A549 treated with Mapracorat at 1 μM for 4 hours (cell line): ENCODE results near the gene RFESD. TPM values are rescaled to one million over a fixed set of nuclear protein-coding genes. Genes with fewer than 3 reads are reported as not detected.

Source experiments
- total RNA-seq: library from RNA; stranded (reverse); fragments of 200-300 nt; extraction: Qiagen RNA extraction; gene quantifications from 5 replicates; pipeline ENCODE4 v1.2.3, GENCODE V29; 2022

Gene RFESD
- 1.0 to 3.4 TPM (median 1.8 TPM) in 5 replicates for total RNA-seq

GRCh38 chr5:95646569-95647431 lies at the start of gene RFESD:
TSS of gene RFESD (plus strand) at chr5:95646777. CDS start at chr5:95652272, 5,495 bp downstream.

GRCh38 chr5:95620030-95620869 lies 26.3 kb upstream of the RFESD start, which contains the start of gene GPR150:
TSS of gene GPR150 (plus strand) at chr5:95620087. CDS start at chr5:95620276, 189 bp downstream.

DNA sequence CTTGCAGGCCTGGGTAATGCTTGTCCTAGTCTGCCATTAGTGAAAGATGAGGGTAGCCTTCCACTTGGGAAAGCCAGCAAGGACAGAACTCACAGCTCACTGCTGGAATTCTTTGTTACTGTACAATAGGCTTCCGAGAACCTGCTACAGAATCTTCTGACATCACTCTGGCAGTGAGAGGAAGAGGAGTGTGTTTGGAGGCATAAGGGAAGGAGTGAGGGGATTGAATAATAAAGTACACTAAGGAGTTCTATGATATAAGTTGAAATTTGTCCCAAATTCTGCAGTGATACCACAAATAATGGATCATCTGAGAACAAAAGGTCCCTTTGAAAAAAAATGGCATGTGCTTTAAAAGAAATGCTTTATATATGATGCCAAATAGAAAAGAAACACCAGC lies 36.3 kb downstream of the RFESD start, which contains the start of gene SPATA9:
TSS of gene SPATA9 (minus strand) at position 101 of the 400 bp plus-strand sequence. CDS start 137 bp downstream, outside the sequence.

Other genes with a start within 250 kb of the RFESD start
- gene SKIC3, start 91.8 kb upstream of the RFESD start, total RNA-seq = 18.4 to 24.7 TPM (median 22.7 TPM) in 5 replicates
- gene ARSK, start 91.7 kb upstream of the RFESD start, total RNA-seq = 5.9 to 9.5 TPM (median 8.0 TPM) in 5 replicates
- 0.14 to 0.29 TPM (median 0.15 TPM) in 4 of 5 replicates, not detected in the other for gene GPR150, start 26.7 kb upstream of the RFESD start, total RNA-seq
- gene SPATA9, start 36.2 kb downstream of the RFESD start, total RNA-seq = 0.28 to 0.38 TPM in 2 of 5 replicates, not detected in the others
- 7.6 to 13.2 TPM (median 9.9 TPM) in 5 replicates for gene RHOBTB3, start 84.6 kb downstream of the RFESD start, total RNA-seq
- 74.3 to 132 TPM (median 76.5 TPM) in 5 replicates for gene GLRX, start 175.9 kb downstream of the RFESD start, total RNA-seq